ENCODE measurements around the gene BOK. TPM values are rescaled to one million over a fixed set of nuclear protein-coding genes. Genes with fewer than 3 reads are reported as not detected.

Gene BOK
- total and polyA plus RNA-seq, 10 of the 15 experiments (the other 5 are each of a cell fraction or from before 2014, with no cell fraction given) = 0.04 to 0.15 (median 0.12) TPM; not detected in 7

GRCh38 chr2:241570961-241571581 lies 12.5 kb downstream of the BOK start (continued):
- no peak for TF ChIP-seq CTCF (IDR thresholded peaks at IDR 0.05 in 2 of 3, conservative IDR thresholded peaks at IDR 0.05 in 1 of 3; ENCODE audit: control insufficient read depth in 2 of 3, extremely low read depth in 1 of 3, insufficient read depth in 1 of 3, low read depth in 3 of 3, low read length in 3 of 3)
- TF ChIP-seq MYC (IDR thresholded peaks at IDR 0.05; ENCODE audit: insufficient read depth, insufficient read length, insufficient replicate concordance, low read length, severe bottlenecking) = no peak

GRCh38 chr2:241571821-241572620 lies 13.5 kb downstream of the BOK start:
- ChIA-PET CTCF (no interaction called here), SMC1A (ENCODE audit: uncharacterized antibody, unreplicated experiment) (no interaction called here), RAD21 (ENCODE audit: unreplicated experiment) (no interaction called here), POLR2A (no interaction called here)
- Histone ChIP-seq H3K4me2 (ENCODE audit: control insufficient read depth, insufficient read depth) (no peak overlapping the region), H2AFZ (ENCODE audit: control insufficient read depth, low read depth, low read length) (no peak overlapping the region), H3K4me1 (ENCODE audit: control insufficient read depth, insufficient read depth, low read length) (no peaks in the 10 kb centered on the region), H3K79me2 (ENCODE audit: control insufficient read depth, insufficient read depth, low read length) (no peaks in the 10 kb centered on the region), H3K27ac (ENCODE audit: control insufficient read depth, insufficient read depth) (no peak overlapping the region), H3K36me3 (ENCODE audit: control insufficient read depth in 2 of 2, insufficient read depth in 2 of 2, low read length in 1 of 2) (no peaks in the 10 kb centered on the region; a peak in 1 of 4 replicates), H3K9me3 (replicated peaks; ENCODE audit: control insufficient read depth, insufficient read depth, low read length) (no peaks in the 10 kb centered on the region), H3K9ac (ENCODE audit: control insufficient read depth, insufficient read depth, low read length) (no peak overlapping the region), H3K27me3 (replicated peaks in 1 of 2; ENCODE audit: control insufficient read depth in 2 of 2, insufficient read depth in 2 of 2, low read length in 1 of 2) (no peaks in the 10 kb centered on the region), H3K4me3 (no peak overlapping the region), H4K20me1 (ENCODE audit: control insufficient read depth, insufficient read depth) (no peaks in the 10 kb centered on the region)
- DNase-seq (ENCODE audit: low read depth, low spot score) (no peak), ATAC-seq (no peak), FAIRE-seq (no peak)
- no TSS peak for BruUV-seq (replicated peaks)
- 96% methylated on average over 26 of the region's 27 CpGs for WGBS (ENCODE audit: insufficient coverage, insufficient replicate concordance, low lambda C conversion rate, missing lambda C conversion rate)
- in situ Hi-C loops (cut with MboI) = no loop called here
- intact Hi-C loops (cut with micrococcal nuclease; ENCODE audit: unreplicated experiment) = no loop called here
- TF ChIP-seq NFYB (IDR thresholded peaks at IDR 0.05; ENCODE audit: insufficient read depth, low read depth, low read length) (no peak), WRNIP1 (IDR thresholded peaks at IDR 0.05; ENCODE audit: borderline replicate concordance, low read depth, low read length) (no peak), SKIL (IDR thresholded peaks at IDR 0.05; ENCODE audit: low read depth, poor library complexity, severe bottlenecking) (no peak), POLR2AphosphoS2 (IDR thresholded peaks at IDR 0.05; ENCODE audit: low read depth, low read length) (no peak), RAD51 (IDR thresholded peaks at IDR 0.05) (no peak), ZNF384 (IDR thresholded peaks at IDR 0.05; ENCODE audit: borderline replicate concordance, low read depth, low read length) (no peak), TCF3 (IDR thresholded peaks at IDR 0.05; ENCODE audit: borderline replicate concordance, insufficient read depth, low read depth, low read length) (no peak), EZH2 (IDR thresholded peaks at IDR 0.05; ENCODE audit: borderline replicate concordance, control insufficient read depth, low read depth, low read length) (no peak), ZNF592 (IDR thresholded peaks at IDR 0.05) (no peak)

Data from GM12878 (cell line).